Transverse colon (tissue), 4 donors: ENCODE measurements around the gene OLFM4.

Experiments
- CTCF ChIP-seq, 5 experiments: fragments of 200-600 bp in 3 of 5; fragments of 450-650 bp in 2 of 5; sonication (generic) in 3 of 5; IDR thresholded peaks; 1 replicate in 2 of 5; 2 replicates in 3 of 5; pipeline ENCODE4 v1.5.1; 2016 to 2017; ENCODE audit warnings: antibody characterized with exemption in 5 of 5, inconsistent platforms in 3 of 5, mild to moderate bottlenecking in 2 of 5, moderate library complexity in 1 of 5
- POLR2AphosphoS5 ChIP-seq, 3 donors: sonication (generic); formaldehyde crosslinking; IDR thresholded peaks; one replicate each; pipeline ENCODE4 v1.6.1; 2016; ENCODE audit warnings: antibody characterized with exemption in 3 of 3

GRCh38 chr13:53015971-53016370 lies 12.6 kb upstream of the OLFM4 start:
- no peak for TF ChIP-seq CTCF (IDR thresholded peaks at IDR 0.05)
- TF ChIP-seq POLR2AphosphoS5 (IDR thresholded peaks at IDR 0.05): no peak
